HG03378 (cell line): Measurements from ENCODE around the gene DHCR7.

ENCODE experiments used
- ATAC-seq: cut with Tn5 transposase; IDR thresholded peaks from one replicate; pipeline ENCODE4 v1.9.1; 2021; ENCODE audit warnings: mild to moderate bottlenecking, moderate library complexity; ENCODE audit not compliant: unreplicated experiment

Gene DHCR7

GRCh38 chr11:71481101-71481960 lies 33.1 kb upstream of the DHCR7 start:
- no peak for ATAC-seq

DNA sequence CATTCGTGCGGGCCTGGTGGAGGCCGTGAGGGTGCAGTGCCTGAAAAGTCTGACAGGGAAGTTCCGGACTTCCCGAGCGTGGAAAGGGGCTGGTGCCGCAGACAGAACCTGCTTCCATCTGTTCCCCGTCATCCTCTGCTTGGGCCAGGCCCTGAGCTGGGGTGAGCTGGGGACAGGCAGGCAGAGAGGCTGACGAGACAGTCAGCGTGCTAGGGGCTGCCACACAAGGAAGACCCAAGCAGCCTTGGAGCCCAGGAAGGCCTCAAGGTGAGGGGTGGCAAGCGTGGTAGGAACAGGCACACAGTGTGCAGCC lies 30.3 kb upstream of the DHCR7 start:
- no peak for ATAC-seq

- no peak for ATAC-seq
Observed at GRCh38 chr11:71477641-71478527, 29.7 kb upstream of the DHCR7 start.

DNA sequence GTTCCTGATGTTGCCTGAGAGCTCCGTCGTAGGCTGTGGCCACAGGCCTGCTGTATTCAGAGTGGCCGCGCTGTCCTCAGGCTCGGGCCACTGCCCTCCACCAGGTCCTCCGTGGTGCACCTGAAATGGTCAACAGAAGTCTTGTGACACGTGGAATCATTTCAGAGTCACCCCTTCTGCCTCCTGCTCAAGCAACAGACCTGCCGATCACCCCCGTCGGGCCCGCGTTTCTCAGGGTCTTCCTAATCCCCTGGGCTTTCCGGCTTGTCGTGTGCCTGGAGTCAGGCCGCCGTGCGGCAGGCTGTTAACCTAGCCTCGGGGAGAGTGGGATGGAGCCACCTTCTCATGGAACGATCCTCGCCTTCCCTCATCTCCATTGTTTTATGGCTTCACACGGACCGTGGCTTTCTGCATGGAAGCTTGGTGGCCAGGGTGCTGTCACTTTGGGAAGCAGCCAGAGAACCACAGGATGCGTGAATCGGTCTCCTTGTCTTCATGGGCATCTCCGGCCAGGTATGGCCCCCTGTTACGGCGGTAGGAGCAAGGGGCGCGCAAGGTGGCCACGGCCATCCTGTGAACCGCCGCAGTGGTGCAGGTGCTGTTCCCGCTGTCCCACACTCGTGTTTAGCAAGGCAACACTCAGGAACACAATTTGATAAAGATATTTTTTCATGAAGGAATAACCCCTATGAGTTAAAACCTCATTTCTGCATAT lies 28.9 kb upstream of the DHCR7 start:
- no peak for ATAC-seq

- no peak for ATAC-seq
Observed at GRCh38 chr11:71476031-71476430, 27.8 kb upstream of the DHCR7 start.

GRCh38 chr11:71474771-71475483 lies 26.7 kb upstream of the DHCR7 start:
- ATAC-seq: no peak

DNA sequence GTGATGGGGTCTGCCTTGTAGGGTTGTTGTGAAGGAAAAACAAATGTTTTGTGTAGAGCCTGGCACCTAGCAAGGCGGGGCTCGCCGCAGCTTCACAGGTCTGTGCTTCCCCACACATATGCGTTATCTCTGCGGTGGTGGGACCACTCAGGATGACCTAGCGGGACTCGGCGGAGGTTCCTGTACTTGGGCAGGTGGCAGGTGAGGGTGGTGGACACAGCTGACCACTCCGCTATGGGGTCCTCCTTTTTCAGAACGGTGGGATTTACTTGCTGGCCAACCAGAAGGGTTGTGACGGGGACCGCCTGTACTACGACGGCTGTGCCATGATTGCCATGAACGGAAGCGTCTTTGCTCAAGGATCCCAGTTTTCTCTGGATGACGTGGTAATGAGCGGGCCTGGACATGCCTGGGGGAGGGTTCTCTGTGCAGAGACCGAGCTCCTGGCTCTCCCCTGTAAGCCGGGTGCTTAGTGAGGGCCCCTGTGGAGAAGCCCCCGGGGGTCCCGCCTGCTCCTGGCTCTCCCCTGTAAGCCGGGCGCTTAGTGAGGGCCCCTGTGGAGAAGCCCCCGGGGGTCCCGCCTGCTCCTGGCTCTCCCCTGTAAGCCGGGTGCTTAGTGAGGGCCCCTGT lies 26.1 kb upstream of the DHCR7 start:
- no peak for ATAC-seq

GRCh38 chr11:71473793-71474080 lies 25.5 kb upstream of the DHCR7 start:
- ATAC-seq: no peak

DNA sequence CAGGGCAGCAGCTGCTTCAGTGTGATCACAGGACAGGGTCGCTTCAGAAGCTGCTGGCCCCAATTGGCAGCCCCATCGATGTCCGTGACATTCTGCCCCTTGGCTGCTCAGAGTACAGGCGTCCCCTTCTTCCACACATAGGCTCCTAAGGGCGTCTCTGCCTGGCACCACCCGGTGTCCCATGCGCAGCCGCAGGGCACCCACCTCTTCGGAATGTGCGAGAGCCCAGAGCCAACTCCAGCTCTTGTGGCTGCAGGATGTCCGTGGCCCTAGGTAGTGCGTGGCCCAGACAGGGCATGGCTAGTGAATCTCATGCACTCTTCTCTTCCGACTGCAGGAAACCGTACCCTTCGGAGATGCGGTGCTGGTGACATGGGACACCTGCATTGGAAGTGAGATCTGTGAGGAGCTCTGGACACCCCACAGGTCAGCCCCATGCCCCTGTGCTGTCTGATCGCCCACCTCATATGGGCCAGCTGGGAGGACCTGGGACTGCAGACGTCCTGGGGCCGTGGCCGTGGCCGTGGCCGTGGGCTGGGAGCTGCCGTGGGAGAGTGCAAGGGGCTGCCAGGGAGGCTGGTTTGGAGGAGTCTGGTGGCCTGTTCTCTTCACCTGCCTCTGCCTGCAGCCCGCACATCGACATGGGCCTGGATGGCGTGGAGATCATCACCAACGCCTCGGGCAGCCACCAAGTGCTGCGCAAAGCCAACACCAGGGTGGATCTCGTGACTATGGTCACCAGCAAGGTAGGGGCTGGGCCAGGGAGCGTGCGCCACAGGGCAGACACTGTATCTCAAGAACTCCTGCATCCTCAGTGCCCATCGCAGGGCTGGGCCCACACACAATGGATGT lies 25.0 kb upstream of the DHCR7 start:
- ATAC-seq: no peak

DNA sequence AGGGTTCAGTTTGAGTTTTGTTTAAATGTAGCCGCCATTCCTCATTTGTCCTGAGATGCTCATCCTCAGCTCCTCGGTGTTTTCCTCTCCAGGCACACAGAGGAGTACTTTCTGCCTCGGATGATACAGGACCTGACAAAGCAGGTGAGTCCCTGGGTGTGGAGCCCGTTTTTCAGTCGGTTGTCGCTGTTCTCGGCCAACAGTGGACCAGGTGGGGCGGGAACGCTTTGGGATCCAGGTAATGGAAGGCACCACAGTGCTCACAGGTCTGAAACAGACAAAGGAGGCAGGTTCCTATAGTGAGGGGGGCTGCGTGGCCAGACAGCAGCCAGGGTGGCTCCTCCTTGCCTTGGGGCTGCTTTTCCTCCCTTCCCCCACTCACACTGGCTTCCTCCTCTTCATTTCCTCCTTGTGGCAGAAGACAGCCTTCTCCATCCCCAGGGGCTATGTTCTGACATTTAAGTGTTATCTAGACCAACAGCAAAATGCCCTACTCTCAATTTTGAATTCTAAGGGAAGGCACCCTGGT lies 24.2 kb upstream of the DHCR7 start:
- no peak for ATAC-seq

GRCh38 chr11:71470946-71471345 lies 22.8 kb upstream of the DHCR7 start:
- no peak for ATAC-seq

DNA sequence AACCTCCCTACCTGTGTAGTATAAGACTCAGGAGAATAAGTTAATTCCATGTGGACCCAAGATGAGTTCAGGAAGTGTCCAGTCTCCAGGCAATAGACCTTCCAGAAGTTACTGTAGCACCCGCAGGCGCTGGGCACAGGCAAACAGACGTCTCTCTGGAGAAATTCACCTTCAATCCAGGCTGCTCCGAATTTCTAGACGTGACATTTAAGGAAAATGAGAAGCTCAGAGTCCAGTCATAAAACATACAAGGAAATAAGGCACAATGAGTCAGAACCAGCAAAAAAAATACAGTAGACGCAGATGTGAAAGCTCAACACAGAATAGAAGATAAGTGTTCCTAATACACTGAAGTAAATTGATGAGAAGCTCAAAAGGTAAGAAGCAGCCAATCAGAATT lies 19.0 kb upstream of the DHCR7 start:
- ATAC-seq: no peak

DNA sequence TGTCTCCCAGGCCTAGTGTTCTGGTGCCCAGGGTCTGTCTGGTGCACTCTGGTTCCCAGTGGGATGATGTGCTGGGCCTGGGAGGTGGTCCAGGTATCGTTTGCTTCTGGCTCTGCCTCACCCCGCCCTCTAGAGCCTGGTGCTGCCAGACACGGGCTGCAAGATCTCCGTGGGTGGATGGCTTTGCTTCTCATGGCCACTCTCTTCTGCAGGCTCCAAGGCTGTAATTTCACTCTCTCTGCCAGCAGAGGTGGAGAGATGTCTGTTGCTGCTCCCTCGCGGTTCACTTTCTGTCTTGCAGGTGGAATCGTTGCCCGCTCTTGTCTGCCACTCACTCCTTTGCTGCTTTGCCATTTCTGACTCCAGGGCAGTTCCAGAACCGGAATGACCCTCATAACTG lies 18.2 kb upstream of the DHCR7 start:
- ATAC-seq: no peak

DNA sequence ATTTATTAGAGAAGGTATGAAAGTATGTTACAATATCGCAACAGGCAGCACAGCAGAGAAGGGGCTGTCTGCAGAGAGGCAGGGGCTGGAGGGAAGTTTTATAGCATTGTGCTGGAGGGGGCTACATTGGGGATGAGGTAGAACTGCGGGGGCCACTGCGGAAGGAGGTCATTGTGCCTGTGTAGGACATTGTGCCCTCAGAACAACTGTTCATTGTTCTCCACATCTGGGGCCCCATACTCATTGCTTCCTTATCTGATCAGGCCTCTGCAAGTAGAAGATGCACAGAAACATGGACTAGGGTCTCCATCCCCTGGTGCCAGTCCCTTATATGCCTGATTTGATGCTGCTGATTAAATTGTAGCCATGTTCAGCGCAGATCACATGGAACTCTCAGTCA lies 16.9 kb upstream of the DHCR7 start:
- no peak for ATAC-seq

DNA sequence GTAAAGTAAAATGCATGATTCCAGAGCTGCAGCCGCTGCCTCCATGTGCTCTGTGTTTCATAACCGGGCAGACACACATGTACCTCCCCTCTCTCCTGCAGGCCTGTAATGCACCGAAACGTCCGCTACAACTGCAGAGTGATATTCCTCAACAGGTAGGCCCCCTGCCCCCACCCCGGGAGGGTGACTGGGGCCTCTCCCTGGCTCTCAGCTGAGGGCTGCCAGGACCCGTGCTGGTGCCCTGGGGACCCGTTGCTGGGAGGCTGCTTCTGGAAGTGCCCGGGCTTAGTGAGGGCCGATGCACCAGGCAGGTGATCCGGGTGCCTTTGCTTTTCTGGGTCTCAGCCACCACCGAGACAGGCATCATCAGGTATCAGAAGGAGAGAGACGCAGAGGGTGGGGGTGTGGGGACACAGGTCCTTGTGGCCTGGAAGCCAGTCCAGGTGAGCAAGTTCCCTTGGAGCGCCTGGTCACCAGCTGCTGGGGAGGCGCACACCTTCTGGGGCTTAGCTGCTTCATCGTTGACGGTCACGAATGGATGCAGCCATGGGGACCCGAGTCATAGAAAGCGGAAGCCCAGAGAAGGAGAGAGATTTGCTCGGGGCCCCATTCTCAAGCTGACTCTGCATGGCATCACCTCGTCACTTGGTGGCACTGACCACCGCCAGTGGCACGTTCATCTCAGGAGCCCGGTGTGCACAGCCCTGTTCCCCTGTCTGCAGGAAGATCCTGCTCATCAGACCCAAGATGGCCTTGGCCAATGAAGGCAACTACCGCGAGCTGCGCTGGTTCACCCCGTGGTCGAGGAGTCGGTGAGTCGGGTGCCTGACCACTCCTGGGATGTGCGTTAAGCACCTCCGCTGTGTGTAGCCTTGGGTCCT lies 15.4 kb upstream of the DHCR7 start:
- ATAC-seq: no peak

DNA sequence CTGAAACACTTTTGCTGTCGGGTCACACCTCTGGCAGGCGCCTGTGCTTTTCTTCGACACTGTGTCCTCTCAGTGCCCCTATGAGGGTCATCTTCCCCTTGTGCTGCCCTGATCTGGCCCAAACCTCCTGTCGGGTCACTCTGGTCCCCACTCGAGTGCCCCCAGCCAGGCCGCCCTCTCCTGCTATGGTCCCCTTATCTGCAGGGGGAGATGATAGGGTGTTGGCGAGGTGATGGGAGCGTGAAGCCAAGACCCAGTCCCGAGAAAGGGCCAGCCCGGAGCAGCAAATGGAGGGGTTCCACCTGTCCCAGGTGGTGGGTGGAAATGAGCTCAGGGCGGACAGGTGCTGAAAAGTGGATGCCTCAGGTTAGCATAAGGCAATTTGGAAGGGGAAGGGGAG lies 14.5 kb upstream of the DHCR7 start:
- no peak for ATAC-seq

- no peak for ATAC-seq
Observed at GRCh38 chr11:71461696-71462095, 13.5 kb upstream of the DHCR7 start.

DNA sequence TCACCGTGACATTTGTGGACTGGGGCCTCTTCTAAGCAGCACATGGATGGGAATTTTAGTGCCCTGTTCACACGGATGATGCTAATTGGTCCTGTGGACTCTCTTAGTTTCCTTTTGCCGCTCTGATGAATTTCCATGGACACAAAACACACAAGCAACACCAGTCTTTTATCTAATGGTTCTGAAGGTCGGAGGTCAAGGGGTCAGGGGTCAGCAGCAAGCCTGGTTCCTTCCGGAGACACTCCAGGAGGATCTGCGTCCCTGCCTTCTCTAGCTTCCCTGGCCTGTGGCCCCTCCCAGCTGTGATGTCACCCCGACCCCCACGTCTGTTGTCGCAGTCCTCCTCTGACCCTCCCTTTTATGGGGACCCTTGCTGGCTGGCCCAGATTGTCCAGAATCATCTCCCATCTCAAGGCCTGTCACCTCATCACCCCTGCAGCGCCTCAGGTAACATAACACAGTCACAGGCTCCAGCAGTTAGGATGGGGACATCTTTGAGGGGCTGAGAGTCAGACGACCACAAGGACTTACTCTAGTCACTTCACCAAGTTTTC lies 11.7 kb upstream of the DHCR7 start:
- ATAC-seq: no peak
